Stomach (tissue), 9 donors: Measurements from ENCODE around the gene SGPL1. TPM values are rescaled to one million over a fixed set of nuclear protein-coding genes. Genes with fewer than 3 reads are reported as not detected.

Source experiments
- DNase-seq, 2 donors: peaks; one replicate each; pipeline versions ENCODE4 v3.0.0 to v3.0.0-alpha.2; 2013 to 2019
- H3K27ac ChIP-seq, 5 donors: fragments of 200-600 bp in 4 of 5; sonication (generic) in 4 of 5; one replicate each; pipeline ENCODE4 v1.5.1; 2013 to 2019; ENCODE audit warnings: mild to moderate bottlenecking in 1 of 5, moderate library complexity in 1 of 5
- H3K27me3 ChIP-seq, 3 donors: fragments of 200-600 bp; sonication (generic); one replicate each; pipeline ENCODE4 v1.5.1; 2017 to 2019; ENCODE audit warnings: mixed run types in 1 of 3
- H3K36me3 ChIP-seq, 4 donors: fragments of 200-600 bp; sonication (generic); 1 replicate in 3 of 4; 2 replicates in 1 of 4; pipeline ENCODE4 v1.5.1; 2016 to 2019
- H3K4me1 ChIP-seq, 4 donors: fragments of 200-600 bp; sonication (generic); one replicate each; pipeline ENCODE4 v1.5.1; 2016 to 2019
- H3K4me3 ChIP-seq, 4 donors: fragments of 200-600 bp; sonication (generic) in 3 of 4; one replicate each; pipeline ENCODE4 v1.5.1; 2016 to 2019; ENCODE audit warnings: mild to moderate bottlenecking in 1 of 4
- H3K9me3 ChIP-seq, 4 donors: fragments of 200-600 bp; sonication (generic); one replicate each; pipeline ENCODE4 v1.5.1; 2016 to 2019
- CTCF ChIP-seq, 7 experiments: fragments of 450-650 bp in 4 of 7; fragments of 200-600 bp in 3 of 7; sonication (generic) in 3 of 7; IDR thresholded peaks; one replicate each; pipeline ENCODE4 v1.5.1; 2016 to 2019; ENCODE audit warnings: antibody characterized with exemption in 7 of 7, control low read depth in 2 of 7, mild to moderate bottlenecking in 1 of 7
- EP300 ChIP-seq: sonication (generic); formaldehyde crosslinking; IDR thresholded peaks from one replicate; pipeline ENCODE4 v1.6.1; 2017; ENCODE audit warnings: antibody characterized with exemption
- POLR2A ChIP-seq, 4 donors: fragments of 450-650 bp; IDR thresholded peaks; one replicate each; pipeline ENCODE4 v1.6.1; 2016; ENCODE audit warnings: antibody characterized with exemption in 4 of 4, control low read depth in 2 of 4, mild to moderate bottlenecking in 1 of 4, moderate library complexity in 1 of 4
- POLR2AphosphoS5 ChIP-seq, 3 donors: sonication (generic); formaldehyde crosslinking; IDR thresholded peaks; one replicate each; pipeline ENCODE4 v1.6.1; 2016; ENCODE audit warnings: antibody characterized with exemption in 3 of 3
- WGBS, 5 donors: extraction: QIAGEN DNeasy Blood & Tissue Kit in 3 of 5; methylation state at CpG; one replicate each; pipeline versions ENCODE4 v1.1.5 to v1.1.7; 2013 to 2018; 5-methylcytosine and 5-hydroxymethylcytosine counted together
- intact Hi-C: fragments of 100-400 bp; cut with DNase I; formaldehyde crosslinking; loops from one replicate; pipeline ENCODE4 v1.15.1; 2023; ENCODE audit warnings: low total_unique reads
- polyA plus RNA-seq, 3 donors: library from polyadenylated mRNA; stranded (reverse); fragments of 200-250 nt; gene quantifications; one replicate each; pipeline ENCODE4 v1.2.3, GENCODE V29; 2013
- total RNA-seq, 5 donors: library from RNA; depleted of rRNA; stranded (reverse); fragments of >200 nt; gene quantifications; one replicate each; pipeline versions ENCODE4 v1.1.0 to v1.2.3, GENCODE V29; 2014 to 2016
- donor health status: healthy with polysubstance abuse.
- donor health status: Bipolar disorder and iron deficiency.
- donor health status: healthy.

SGPL1 gene
- total and polyA plus RNA-seq, 8 donors: 1.2 to 65.5 (median 15.6) TPM

- TF ChIP-seq POLR2A (IDR thresholded peaks at IDR 0.05): no peak
- TF ChIP-seq CTCF (IDR thresholded peaks at IDR 0.05): no peak
- DNase-seq: peak in 1 of 2 donors; percentile 14
These were observed 44.2 kb upstream of the SGPL1 start for GRCh38 chr10:70771311-70772194.

GRCh38 chr10:70772627-70773026 lies 43.1 kb upstream of the SGPL1 start:
- no peaks in the 10 kb centered on the region for H3K9me3 ChIP-seq
- TF ChIP-seq CTCF (IDR thresholded peaks at IDR 0.05) (no peak), EP300 (no peak), POLR2AphosphoS5 (IDR thresholded peaks at IDR 0.05) (no peak), POLR2A (IDR thresholded peaks at IDR 0.05) (no peak)
- peaks cover 0 to 6% (median 0%) of the 10 kb centered on the region in 4 donors for H3K4me1 ChIP-seq
- 89 to 98% (median 91%) methylated on average over 4 of the region's 4 CpGs for WGBS, 5 donors
- H3K36me3 ChIP-seq: no peaks in the 10 kb centered on the region
- peak in 1 of 2 donors; percentile 7 for DNase-seq
- H3K4me3 ChIP-seq: no peak overlapping the region
- intact Hi-C loops: no loop called here
- H3K27ac ChIP-seq: no peak overlapping the region
- no peaks in the 10 kb centered on the region for H3K27me3 ChIP-seq

More at GRCh38 chr10:70771311-70772194, 44.2 kb upstream of the SGPL1 start:
- 83 to 88% (median 87%) methylated on average over 8 of the region's 8 CpGs for WGBS, 5 donors
- Histone ChIP-seq H3K27ac (no peak overlapping the region), H3K36me3 (no peaks in the 10 kb centered on the region), H3K4me3 (no peak overlapping the region), H3K4me1 (peaks cover 0 to 6% (median 0%) of the 10 kb centered on the region in 4 donors), H3K27me3 (no peaks in the 10 kb centered on the region), H3K9me3 (peaks cover 0 to under 1% (median 0%) of the 10 kb centered on the region in 4 donors)
- intact Hi-C loops: no loop called here

- 80 to 90% (median 88%) methylated on average over 8 to 9 of the region's 9 CpGs for WGBS, 5 donors
- H3K4me3 ChIP-seq: no peak overlapping the region
- H3K36me3 ChIP-seq: no peaks in the 10 kb centered on the region
- H3K9me3 ChIP-seq: no peaks in the 10 kb centered on the region
- no peak overlapping the region for H3K27ac ChIP-seq
- no peak for TF ChIP-seq CTCF (IDR thresholded peaks at IDR 0.05)
- no peak for TF ChIP-seq POLR2A (IDR thresholded peaks at IDR 0.05)
- no peak for TF ChIP-seq EP300
- TF ChIP-seq POLR2AphosphoS5 (IDR thresholded peaks at IDR 0.05): no peak
- H3K27me3 ChIP-seq: no peaks in the 10 kb centered on the region
- DNase-seq: peak in 1 of 2 donors; percentile 8
- intact Hi-C loops: no loop called here
- H3K4me1 ChIP-seq: peaks cover 0 to 6% (median 0%) of the 10 kb centered on the region in 4 donors
These were observed 42.3 kb upstream of the SGPL1 start for GRCh38 chr10:70773461-70773860.

GRCh38 chr10:70773965-70774809 lies 41.6 kb upstream of the SGPL1 start:
- H3K4me3 ChIP-seq: no peak overlapping the region
- no peak for TF ChIP-seq POLR2A (IDR thresholded peaks at IDR 0.05)
- no peak for TF ChIP-seq CTCF (IDR thresholded peaks at IDR 0.05)
- DNase-seq: peak in 1 of 2 donors; percentile 14
- intact Hi-C loops: no loop called here
- H3K27ac ChIP-seq: no peak overlapping the region
- H3K4me1 ChIP-seq: peaks cover 0 to 6% (median 0%) of the 10 kb centered on the region in 4 donors
- H3K36me3 ChIP-seq: no peaks in the 10 kb centered on the region
- H3K27me3 ChIP-seq: no peaks in the 10 kb centered on the region
- WGBS, 5 donors: 85 to 90% (median 89%) methylated on average over 13 to 14 of the region's 14 CpGs
- no peaks in the 10 kb centered on the region for H3K9me3 ChIP-seq
